ENCODE measurements around the gene LARP1.

The LARP1 gene

GRCh38 chr5:154836225-154836624 lies 81.0 kb downstream of the LARP1 start:
- in situ Hi-C loops (cut with HindIII; ENCODE audit: low sequenced_read_pairs): no loop called here
- no peak for DNase-seq (ENCODE audit: low read depth)
- no peak overlapping the region for H3K4me3 ChIP-seq (ENCODE audit: low read depth, low read length)
- TF ChIP-seq CTCF (IDR thresholded peaks at IDR 0.05; ENCODE audit: low read depth, low read length, missing control alignments): no peak

- no peak overlapping the region for H3K4me3 ChIP-seq (ENCODE audit: low read depth, low read length)
- in situ Hi-C loops (cut with HindIII; ENCODE audit: low sequenced_read_pairs): no loop called here
- no peak for TF ChIP-seq CTCF (IDR thresholded peaks at IDR 0.05; ENCODE audit: low read depth, low read length, missing control alignments)
- DNase-seq (ENCODE audit: low read depth): no peak
These were observed 82.1 kb downstream of the LARP1 start for GRCh38 chr5:154837009-154837901.

GRCh38 chr5:154840435-154841272 lies 85.5 kb downstream of the LARP1 start:
- no peak for DNase-seq (ENCODE audit: low read depth)
- H3K4me3 ChIP-seq (ENCODE audit: low read depth, low read length): no peak overlapping the region
- in situ Hi-C loops (cut with HindIII; ENCODE audit: low sequenced_read_pairs): no loop called here
- no peak for TF ChIP-seq CTCF (IDR thresholded peaks at IDR 0.05; ENCODE audit: low read depth, low read length, missing control alignments)

- in situ Hi-C loops (cut with HindIII; ENCODE audit: low sequenced_read_pairs): no loop called here
- H3K4me3 ChIP-seq (ENCODE audit: low read depth, low read length): no peak overlapping the region
- no peak for DNase-seq (ENCODE audit: low read depth)
- no peak for TF ChIP-seq CTCF (IDR thresholded peaks at IDR 0.05; ENCODE audit: low read depth, low read length, missing control alignments)
These were observed 86.1 kb downstream of the LARP1 start for GRCh38 chr5:154841273-154841661.

GRCh38 chr5:154842689-154843530 lies 87.7 kb downstream of the LARP1 start:
- in situ Hi-C loops (cut with HindIII; ENCODE audit: low sequenced_read_pairs): no loop called here

More at GRCh38 chr5:154842689-154843530, 87.7 kb downstream of the LARP1 start:
- no peak for DNase-seq (ENCODE audit: low read depth)
- H3K4me3 ChIP-seq (ENCODE audit: low read depth, low read length): no peak overlapping the region
- no peak for TF ChIP-seq CTCF (IDR thresholded peaks at IDR 0.05; ENCODE audit: low read depth, low read length, missing control alignments)
